ENCODE measurements around the gene SCML1. TPM values are rescaled to one million over a fixed set of nuclear protein-coding genes. Genes with fewer than 3 reads are reported as not detected.

Gene SCML1, protein sequence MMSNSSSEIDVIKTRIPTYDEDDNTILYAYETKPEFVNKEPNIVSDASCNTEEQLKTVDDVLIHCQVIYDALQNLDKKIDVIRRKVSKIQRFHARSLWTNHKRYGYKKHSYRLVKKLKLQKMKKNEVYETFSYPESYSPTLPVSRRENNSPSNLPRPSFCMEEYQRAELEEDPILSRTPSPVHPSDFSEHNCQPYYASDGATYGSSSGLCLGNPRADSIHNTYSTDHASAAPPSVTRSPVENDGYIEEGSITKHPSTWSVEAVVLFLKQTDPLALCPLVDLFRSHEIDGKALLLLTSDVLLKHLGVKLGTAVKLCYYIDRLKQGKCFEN
- 5.7 TPM for total RNA-seq

DNA sequence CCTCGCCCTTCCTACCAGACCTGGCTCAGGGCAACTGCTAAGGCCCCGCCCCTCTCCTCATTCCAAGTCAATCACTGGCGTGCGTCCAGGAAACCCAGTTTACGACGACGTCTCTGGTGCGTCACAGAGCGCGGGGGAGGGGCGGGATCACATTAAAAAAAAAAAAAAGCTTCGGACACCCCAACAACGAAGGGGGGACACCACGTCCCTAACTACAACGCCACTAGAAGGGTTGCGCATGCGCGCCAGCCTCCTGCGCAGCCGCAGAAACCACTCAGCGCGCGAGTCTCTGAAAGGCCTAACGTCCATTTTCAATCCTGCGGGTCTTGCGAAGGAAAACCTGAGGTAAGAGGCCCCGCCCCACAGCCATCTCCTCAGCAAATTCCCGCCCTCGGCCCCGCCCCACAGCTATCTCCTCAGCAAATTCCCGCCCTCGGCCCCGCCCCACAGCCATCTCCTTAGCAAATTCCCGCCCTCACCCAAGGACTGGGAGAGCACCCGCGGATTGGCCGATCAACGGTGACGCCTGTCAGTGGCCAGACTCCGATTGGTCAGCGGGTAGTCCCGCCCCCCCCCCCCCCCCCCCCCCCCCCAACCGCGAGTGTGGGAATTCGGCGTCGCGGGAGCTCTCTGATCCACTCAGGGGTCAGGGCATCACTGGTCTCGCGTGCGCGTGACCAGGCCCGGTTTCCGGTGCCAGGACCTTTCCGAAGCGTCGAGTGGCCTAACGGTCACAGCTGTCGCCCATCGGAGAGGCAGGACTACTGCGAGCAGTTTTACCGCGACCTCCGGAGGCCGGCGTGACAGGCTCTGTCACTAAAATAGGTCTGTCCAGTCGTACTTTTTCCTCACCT, at the start of gene SCML1:
Gene SCML1, plus strand, starts transcription at position 638 of the 854 bp plus-strand sequence. CDS start 6,694 bp downstream, outside the sequence.
- DNase-seq (ENCODE audit: low spot score in 2 of 2), result peak; percentile 68 to 73
- FAIRE-seq, result no peak

- FAIRE-seq (no peak), DNase-seq (ENCODE audit: low spot score in 2 of 2) (no peak)
Measured at GRCh38 chrX:17687648-17688047, 49.6 kb upstream of the SCML1 start.

GRCh38 chrX:17689971-17690409, 47.3 kb upstream of the SCML1 start:
- DNase-seq (ENCODE audit: low spot score in 2 of 2) (peak; percentile 35 to 41), FAIRE-seq (no peak)

DNA sequence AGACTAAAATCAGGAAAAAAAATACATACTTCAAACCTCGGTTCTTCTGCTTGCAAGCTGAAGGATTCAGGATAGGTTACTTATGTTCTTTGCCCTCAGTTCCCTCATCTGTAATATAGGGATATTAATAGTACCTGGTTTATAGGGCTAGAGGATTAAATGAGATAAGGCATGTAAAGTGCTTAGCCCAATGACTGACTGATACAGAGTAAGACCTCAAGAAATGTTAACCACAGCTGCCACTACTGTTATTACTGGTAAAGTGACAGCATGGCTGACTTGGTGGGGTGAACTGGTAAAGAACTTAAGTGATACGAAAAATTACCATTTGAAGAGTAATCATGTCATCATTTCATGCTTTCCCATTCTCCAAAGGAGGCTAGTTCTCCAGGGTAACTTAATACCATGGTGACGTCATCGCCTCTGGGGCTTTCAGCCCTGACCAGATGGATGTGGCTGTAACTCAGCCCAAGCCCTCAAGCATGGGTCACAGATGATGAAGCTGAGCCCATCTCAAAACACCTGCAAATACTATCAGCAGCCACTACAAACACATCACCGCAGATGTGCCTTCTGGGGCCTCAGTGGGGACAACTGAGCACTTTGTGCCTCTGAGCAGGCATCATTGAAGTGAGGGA, 44.5 kb upstream of the SCML1 start:
- FAIRE-seq (no peak), DNase-seq (ENCODE audit: low spot score in 2 of 2) (no peak)

DNA sequence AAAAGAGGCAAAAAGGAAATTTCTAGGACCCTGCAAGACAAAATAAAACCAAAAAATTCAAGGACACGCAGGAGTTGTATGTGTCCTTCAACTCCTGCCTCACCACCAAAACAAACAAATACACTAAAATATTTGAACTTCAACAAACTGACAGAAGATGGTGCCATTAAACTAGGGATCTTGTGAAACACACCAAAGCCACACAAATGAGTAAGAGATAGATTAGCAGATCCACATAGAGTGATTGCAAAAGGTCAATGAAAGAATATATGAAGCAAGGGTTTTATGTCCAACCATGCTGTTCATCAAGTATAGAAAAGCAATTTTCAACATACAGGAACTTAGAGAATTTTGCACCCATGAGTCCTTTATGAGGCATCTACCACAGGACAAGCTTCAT, 40.1 kb upstream of the SCML1 start:
- FAIRE-seq (no peak), DNase-seq (ENCODE audit: low spot score in 2 of 2) (no peak)

DNA sequence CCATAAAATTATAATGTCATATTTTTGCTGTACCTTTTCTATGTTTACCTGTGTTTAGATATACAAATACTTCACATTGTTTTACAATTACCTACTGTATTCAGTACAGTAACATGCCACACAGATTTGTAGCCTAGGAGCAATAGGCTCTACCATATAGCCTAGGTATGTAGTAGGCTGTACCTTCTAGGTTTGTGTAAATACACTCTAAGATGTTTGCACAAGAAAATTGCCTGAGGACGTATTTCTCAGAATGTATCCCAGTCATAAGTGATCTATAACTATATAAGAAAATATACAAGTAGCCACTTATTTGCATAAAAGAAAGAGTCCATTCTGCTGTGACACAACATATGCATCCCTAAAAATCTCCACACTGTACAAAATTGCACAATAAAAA, 36.3 kb upstream of the SCML1 start:
- no peak for DNase-seq (ENCODE audit: low spot score in 2 of 2)
- no peak for FAIRE-seq

DNA sequence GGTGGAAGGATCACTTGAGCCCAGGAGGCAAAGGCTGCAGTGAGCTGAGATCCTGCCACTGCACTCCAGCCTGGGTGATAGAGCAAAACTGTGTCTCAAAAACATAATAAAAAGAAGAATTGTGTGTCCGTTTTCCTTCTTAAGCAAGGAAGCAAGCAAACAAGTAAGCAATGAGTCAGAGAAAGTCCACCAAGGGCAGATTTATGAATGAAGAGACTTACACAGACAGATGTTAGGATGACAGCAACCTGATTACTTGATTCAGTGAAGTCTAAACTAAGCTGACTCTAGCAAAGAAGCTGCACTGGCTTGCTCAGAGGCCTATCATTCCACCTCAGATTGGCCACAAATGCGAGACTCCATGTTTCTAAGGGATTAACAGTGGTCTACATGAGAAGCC, 34.1 kb upstream of the SCML1 start:
- FAIRE-seq, result no peak
- DNase-seq (ENCODE audit: low spot score in 2 of 2), result no peak

GRCh38 chrX:17705211-17705610, 32.1 kb upstream of the SCML1 start:
- FAIRE-seq (no peak), DNase-seq (ENCODE audit: low spot score in 2 of 2) (no peak)

DNA sequence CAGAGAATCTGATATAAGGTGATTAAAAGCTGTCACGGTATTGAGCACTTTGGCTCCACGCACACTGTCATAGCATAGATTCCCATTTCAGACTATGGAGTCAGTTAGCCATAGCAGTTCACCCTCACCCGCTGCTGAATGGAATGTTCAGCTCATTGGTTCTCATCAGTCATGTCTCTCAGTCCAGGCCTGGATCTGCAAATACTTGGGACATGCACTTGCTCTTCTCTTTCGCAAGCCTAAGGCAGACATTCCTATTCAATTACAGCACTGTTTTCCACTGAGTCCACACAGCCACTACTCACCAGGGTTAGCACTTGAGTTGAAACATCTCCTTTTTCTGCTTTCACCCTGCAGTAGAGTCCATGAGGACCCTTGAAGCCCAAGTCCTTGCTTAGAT, 30.6 kb upstream of the SCML1 start:
- DNase-seq (ENCODE audit: low spot score in 2 of 2) (no peak), FAIRE-seq (no peak)

DNA sequence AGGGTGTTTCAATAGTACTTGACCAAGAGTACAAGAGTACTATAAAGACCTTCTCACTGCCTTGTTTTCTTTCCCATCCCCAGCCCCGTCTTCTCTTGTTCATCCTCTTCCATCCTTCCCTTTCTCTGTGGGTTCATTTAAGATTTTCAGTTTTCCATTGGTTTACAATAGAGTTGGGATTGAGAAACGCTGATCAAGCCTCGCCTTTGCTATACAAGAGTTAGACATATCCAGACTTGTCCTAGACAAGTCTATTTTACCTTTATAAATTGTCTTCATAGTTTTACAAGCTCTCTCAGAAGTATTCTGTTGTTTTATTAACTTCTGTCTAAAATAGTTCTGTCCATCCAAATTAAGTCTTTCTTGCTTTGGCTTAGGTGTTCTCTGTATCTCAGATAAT, 29.6 kb upstream of the SCML1 start:
- no peak for DNase-seq (ENCODE audit: low spot score in 2 of 2)
- no peak for FAIRE-seq

GRCh38 chrX:17710871-17711301, 26.4 kb upstream of the SCML1 start:
- FAIRE-seq (no peak), DNase-seq (ENCODE audit: low spot score in 2 of 2) (no peak)

- FAIRE-seq, result no peak
- no peak for DNase-seq (ENCODE audit: low spot score in 2 of 2)
Measured at GRCh38 chrX:17713288-17713687, 24.0 kb upstream of the SCML1 start.

GRCh38 chrX:17718649-17719165, 18.6 kb upstream of the SCML1 start:
- DNase-seq (ENCODE audit: low spot score in 2 of 2) (no peak), FAIRE-seq (no peak)

- DNase-seq (ENCODE audit: low spot score in 2 of 2), result no peak
- no peak for FAIRE-seq
Measured at GRCh38 chrX:17719711-17720110, 17.6 kb upstream of the SCML1 start.

- FAIRE-seq (no peak), DNase-seq (ENCODE audit: low spot score in 2 of 2) (no peak)
Measured at GRCh38 chrX:17721715-17722114, 15.6 kb upstream of the SCML1 start.

DNA sequence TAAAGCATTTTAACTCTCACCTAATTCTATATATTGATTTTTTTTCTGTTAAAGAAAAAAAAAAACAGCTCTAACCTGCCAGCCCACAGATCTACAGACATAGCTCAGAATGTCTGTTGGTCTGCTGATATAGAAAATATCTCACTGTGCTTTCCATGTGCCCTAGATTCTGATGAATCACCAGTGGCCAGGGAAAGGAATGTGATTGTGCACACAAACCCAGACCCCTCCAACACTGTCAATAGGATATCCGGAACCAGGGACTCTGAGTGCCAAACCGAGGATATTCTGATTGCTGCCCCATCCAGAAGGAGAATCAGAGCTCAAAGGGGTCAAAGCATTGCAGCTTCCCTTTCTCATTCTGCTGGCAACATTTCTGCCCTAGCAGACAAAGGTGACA, 12.1 kb upstream of the SCML1 start:
- FAIRE-seq (no peak), DNase-seq (ENCODE audit: low spot score in 2 of 2) (no peak)

DNA sequence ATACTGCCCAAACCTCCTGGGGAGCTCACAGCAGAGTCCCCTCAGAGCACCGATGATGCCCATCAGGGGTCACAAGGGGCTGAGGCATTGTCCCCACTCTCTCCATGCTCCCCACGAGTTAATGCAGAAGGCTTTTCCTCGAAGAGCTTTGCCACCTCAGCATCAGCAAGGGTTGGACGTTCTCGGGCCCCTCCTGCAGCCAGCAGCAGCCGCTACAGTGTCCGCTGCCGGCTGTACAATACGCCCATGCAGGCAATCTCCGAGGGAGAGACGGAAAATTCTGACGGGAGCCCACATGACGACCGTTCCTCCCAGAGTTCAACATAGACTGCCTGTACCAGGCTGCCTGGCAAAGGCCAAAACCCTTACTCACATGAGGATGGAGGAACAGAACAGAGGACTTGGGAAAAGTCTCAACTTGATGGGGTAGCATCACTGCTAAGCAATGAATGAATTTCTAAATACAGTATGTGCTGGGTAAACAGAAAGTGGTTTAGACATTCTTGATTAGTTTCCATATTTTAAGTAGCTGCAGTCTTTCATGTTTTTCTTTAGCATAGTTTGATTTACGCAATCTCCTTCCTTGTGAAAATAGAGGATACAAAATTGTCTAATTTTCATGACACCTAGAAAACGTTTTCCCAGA, 5.0 kb upstream of the SCML1 start:
- FAIRE-seq, result no peak
- DNase-seq (ENCODE audit: low spot score in 2 of 2), result no peak

DNA sequence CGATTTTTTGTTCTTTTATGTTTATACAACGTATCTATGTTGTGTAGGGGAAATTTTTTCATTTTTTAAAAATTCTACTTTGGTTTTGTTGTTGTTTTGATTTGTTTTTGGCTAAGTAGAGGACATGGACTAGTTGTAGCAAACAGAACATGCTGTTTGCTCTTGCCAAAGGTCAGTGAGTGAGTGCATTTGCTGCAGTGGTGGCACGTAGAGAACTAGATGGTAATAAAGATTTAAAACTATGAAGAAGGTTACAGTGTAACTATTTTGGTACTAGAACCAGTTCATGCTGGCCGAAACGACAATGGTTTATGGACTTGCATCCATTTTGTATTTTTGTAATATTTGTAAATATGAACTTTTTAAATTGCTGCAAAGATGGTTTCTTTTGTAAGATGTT, 1.9 kb upstream of the SCML1 start:
- no peak for FAIRE-seq
- DNase-seq (ENCODE audit: low spot score in 2 of 2), result no peak

GRCh38 chrX:17736478-17736855, 826 bp upstream of the SCML1 start:
- FAIRE-seq, result no peak
- no peak for DNase-seq (ENCODE audit: low spot score in 2 of 2)

DNA sequence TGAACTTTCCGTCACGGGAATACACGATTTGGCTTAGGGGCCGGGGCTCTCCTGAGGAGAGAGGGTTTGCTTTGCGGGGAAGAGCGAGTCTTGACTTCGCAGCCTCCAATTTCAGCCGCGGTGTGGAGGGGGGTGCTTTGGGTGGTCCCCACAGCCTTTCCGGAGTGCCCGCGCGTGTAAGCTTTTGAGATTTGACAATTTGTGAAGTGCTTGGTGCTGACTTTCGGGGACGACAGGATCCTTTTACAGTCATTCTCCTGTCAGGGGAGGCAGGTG, 355 bp downstream of the SCML1 start:
- DNase-seq (ENCODE audit: low spot score in 2 of 2) (no peak), FAIRE-seq (no peak)

Data from frontal cortex (tissue), 4 donors.